ENCODE results near the gene ADD1. TPM values are rescaled to one million over a fixed set of nuclear protein-coding genes. Genes with fewer than 3 reads are reported as not detected.

The ADD1 gene
- total RNA-seq, 2 experiments from 2014 or later, result 153 TPM

- Mint-ChIP-seq H3K4me3 (peak overlapping the region; percentile 86), H3K4me1 (ENCODE audit: low read depth) (peaks cover 56% of the 10 kb centered on the region), H3K36me3 (ENCODE audit: low read depth) (peaks cover 42% of the 10 kb centered on the region), H3K27me3 (no peaks in the 10 kb centered on the region), H3K27ac (peak overlapping the region; percentile 84), H3K9me3 (no peaks in the 10 kb centered on the region)
- ATAC-seq (ENCODE audit: poor library complexity) (no peak), DNase-seq (peak in 3 of 14 experiments; percentile 20 to 49 (median 32))
- TF ChIP-seq, protein P1, sequence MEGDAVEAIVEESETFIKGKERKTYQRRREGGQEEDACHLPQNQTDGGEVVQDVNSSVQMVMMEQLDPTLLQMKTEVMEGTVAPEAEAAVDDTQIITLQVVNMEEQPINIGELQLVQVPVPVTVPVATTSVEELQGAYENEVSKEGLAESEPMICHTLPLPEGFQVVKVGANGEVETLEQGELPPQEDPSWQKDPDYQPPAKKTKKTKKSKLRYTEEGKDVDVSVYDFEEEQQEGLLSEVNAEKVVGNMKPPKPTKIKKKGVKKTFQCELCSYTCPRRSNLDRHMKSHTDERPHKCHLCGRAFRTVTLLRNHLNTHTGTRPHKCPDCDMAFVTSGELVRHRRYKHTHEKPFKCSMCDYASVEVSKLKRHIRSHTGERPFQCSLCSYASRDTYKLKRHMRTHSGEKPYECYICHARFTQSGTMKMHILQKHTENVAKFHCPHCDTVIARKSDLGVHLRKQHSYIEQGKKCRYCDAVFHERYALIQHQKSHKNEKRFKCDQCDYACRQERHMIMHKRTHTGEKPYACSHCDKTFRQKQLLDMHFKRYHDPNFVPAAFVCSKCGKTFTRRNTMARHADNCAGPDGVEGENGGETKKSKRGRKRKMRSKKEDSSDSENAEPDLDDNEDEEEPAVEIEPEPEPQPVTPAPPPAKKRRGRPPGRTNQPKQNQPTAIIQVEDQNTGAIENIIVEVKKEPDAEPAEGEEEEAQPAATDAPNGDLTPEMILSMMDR (IDR thresholded peaks at IDR 0.05), result no peak
- ChIA-PET CTCF (interaction anchor here (2.0 kb wide), 1 partner anchor 197 kb away, joined by 7 read pairs; no protein-coding TSS in a partner anchor), POLR2A (interaction anchor here (1.1 to 3.6 kb wide), 2 partner anchors 13 to 25 kb away, joined by 3 to 51 read pairs; no protein-coding TSS in a partner anchor)
- intact Hi-C loops (cut with DNase I, micrococcal nuclease), result loop anchor here (5.0 to 10.0 kb wide), 5 partner anchors 39 to 954 kb away; partner anchors contain the start of genes HAUS3 (in 1 of the 2), NELFA (in 1 of the 2), POLN (in 1 of the 2) and RGS12 (in 1 of the 2)
- Histone ChIP-seq H3K4me3 (ENCODE audit: low read length) (peak overlapping the region; percentile 87), H3K27ac (ENCODE audit: low read depth in 1 of 2, low read length in 2 of 2) (peak overlapping the region; percentile 12 to 36), H3K27me3 (ENCODE audit: control insufficient read depth in 1 of 2, insufficient read depth in 2 of 2, low read length in 2 of 2) (no peaks in the 10 kb centered on the region), H3K9me3 (ENCODE audit: control insufficient read depth in 1 of 2, insufficient read depth in 1 of 2, low read length in 2 of 2) (no peaks in the 10 kb centered on the region), H3K4me1 (ENCODE audit: insufficient read depth, low read length) (peaks cover 34% of the 10 kb centered on the region), H3K36me3 (ENCODE audit: insufficient read depth, low read length) (peaks cover 24% of the 10 kb centered on the region)
These were observed 117.8 kb downstream of the ADD1 start for GRCh38 chr4:2961421-2961810.

DNA sequence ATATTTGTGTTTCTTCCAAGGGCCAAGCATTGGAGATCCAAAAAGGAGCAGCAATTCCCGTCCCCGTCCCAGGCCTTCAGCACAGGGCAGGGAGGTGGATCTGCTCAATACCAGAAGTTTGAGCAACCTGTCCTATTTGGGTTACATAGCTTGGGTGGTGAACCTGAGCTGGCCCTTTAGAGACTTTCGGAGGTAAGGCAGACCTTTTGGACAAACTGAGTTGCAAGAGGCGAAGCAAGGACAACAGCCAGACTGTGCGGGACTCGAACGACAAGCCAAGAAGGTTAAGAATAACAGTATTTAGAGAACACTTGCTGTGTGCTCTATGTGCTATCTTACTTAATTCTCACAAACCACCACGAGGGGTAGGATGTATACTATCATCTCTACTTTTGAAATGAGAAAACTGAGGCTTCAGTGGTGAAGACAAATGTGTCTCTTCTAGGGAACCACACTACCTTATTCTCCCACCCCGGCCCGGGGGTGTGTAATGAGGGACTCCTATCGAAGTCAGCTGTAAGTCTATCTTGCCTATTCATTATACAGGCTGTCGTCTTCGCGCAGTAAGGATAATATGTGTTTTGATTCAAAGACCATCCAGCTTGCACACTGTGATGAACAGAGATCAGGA lies 118.3 kb downstream of the ADD1 start:
- intact Hi-C loops (cut with DNase I, micrococcal nuclease), result loop anchor here (2.0 to 10.0 kb wide), 10 partner anchors 25 to 955 kb away; partner anchors contain the start of genes TNIP2 (in 2 of the 2), FAM193A (in 1 of the 2), HAUS3 (in 1 of the 2) and HTT (in 1 of the 2)
- Histone ChIP-seq H3K4me3 (ENCODE audit: low read length) (peak overlapping the region; percentile 87), H3K9me3 (ENCODE audit: control insufficient read depth in 1 of 2, insufficient read depth in 1 of 2, low read length in 2 of 2) (no peaks in the 10 kb centered on the region), H3K27me3 (ENCODE audit: control insufficient read depth in 1 of 2, insufficient read depth in 2 of 2, low read length in 2 of 2) (no peaks in the 10 kb centered on the region), H3K4me1 (ENCODE audit: insufficient read depth, low read length) (peaks cover 34% of the 10 kb centered on the region), H3K36me3 (ENCODE audit: insufficient read depth, low read length) (peaks cover 19% of the 10 kb centered on the region), H3K27ac (ENCODE audit: low read depth in 1 of 2, low read length in 2 of 2) (peak overlapping the region; percentile 12 to 36)
- H3K27ac Mint-ChIP-seq, result peak overlapping the region; percentile 84
- DNase-seq (peak in 2 of 14 experiments; percentile 58 to 59), ATAC-seq (ENCODE audit: poor library complexity) (peak; percentile 27)
- TF ChIP-seq, protein P1 (IDR thresholded peaks at IDR 0.05), result no peak
- H3K4me3 Mint-ChIP-seq, result peak overlapping the region; percentile 86
- POLR2A ChIA-PET, result interaction anchor here (0.5 to 3.6 kb wide), 7 partner anchors 8 to 1106 kb away, joined by 3 to 51 read pairs (median 3); partner anchors contain the start of genes HAUS3, LETM1, POLN and TNIP2
- peaks cover 53% of the 10 kb centered on the region for H3K4me1 Mint-ChIP-seq (ENCODE audit: low read depth)
- CTCF ChIA-PET, result interaction anchor here (2.0 kb wide), 1 partner anchor 198 kb away, joined by 7 read pairs; no protein-coding TSS in a partner anchor
- H3K27me3 Mint-ChIP-seq, result no peaks in the 10 kb centered on the region
- no peaks in the 10 kb centered on the region for H3K9me3 Mint-ChIP-seq
- peaks cover 39% of the 10 kb centered on the region for H3K36me3 Mint-ChIP-seq (ENCODE audit: low read depth)

- CTCF ChIA-PET, result interaction anchor here (1.0 to 2.0 kb wide), 4 partner anchors 8 to 205 kb away, joined by 3 to 7 read pairs (median 4); no protein-coding TSS in a partner anchor
- H3K36me3 Mint-ChIP-seq (ENCODE audit: low read depth), result peaks cover 32% of the 10 kb centered on the region
- peak; percentile 23 for ATAC-seq (ENCODE audit: poor library complexity)
- H3K4me1 Mint-ChIP-seq (ENCODE audit: low read depth), result peaks cover 48% of the 10 kb centered on the region
- peaks cover 13% of the 10 kb centered on the region for H3K36me3 ChIP-seq (ENCODE audit: insufficient read depth, low read length)
- peak overlapping the region; percentile 84 for H3K27ac Mint-ChIP-seq
- H3K9me3 ChIP-seq (ENCODE audit: control insufficient read depth in 1 of 2, insufficient read depth in 1 of 2, low read length in 2 of 2), result no peaks in the 10 kb centered on the region
- DNase-seq, result no peak
- intact Hi-C loops (cut with DNase I, micrococcal nuclease), result loop anchor here (1.0 to 10.0 kb wide), 13 partner anchors 26 to 955 kb away; partner anchors contain the start of genes TNIP2 (in 2 of the 2), ADD1 (in 1 of the 2), CFAP99 (in 1 of the 2) and FAM193A (in 1 of the 2)
- no peaks in the 10 kb centered on the region for H3K27me3 ChIP-seq (ENCODE audit: control insufficient read depth in 1 of 2, insufficient read depth in 2 of 2, low read length in 2 of 2)
- H3K4me3 ChIP-seq (ENCODE audit: low read length), result peak overlapping the region; percentile 87
- peak overlapping the region; percentile 86 for H3K4me3 Mint-ChIP-seq
- H3K27me3 Mint-ChIP-seq, result no peaks in the 10 kb centered on the region
- TF ChIP-seq, protein P1 (IDR thresholded peaks at IDR 0.05), result no peak
- POLR2A ChIA-PET, result interaction anchor here (0.9 to 3.6 kb wide), 18 partner anchors 9 to 721 kb away, joined by 3 to 51 read pairs (median 6); partner anchors contain the start of genes HAUS3, HTT-AS, POLN and RNF4
- H3K9me3 Mint-ChIP-seq, result no peaks in the 10 kb centered on the region
- H3K27ac ChIP-seq (ENCODE audit: low read depth in 1 of 2, low read length in 2 of 2), result peak overlapping the region; percentile 88 to 92
- H3K4me1 ChIP-seq (ENCODE audit: insufficient read depth, low read length), result peaks cover 34% of the 10 kb centered on the region
These were observed 119.0 kb downstream of the ADD1 start for GRCh38 chr4:2962614-2963174.

Data from CD4-positive, alpha-beta T cell (primary cell).